GM18951 (cell line): ENCODE measurements around the gene CRTAP.

Source experiments
- POLR2A ChIP-seq: IDR thresholded peaks from 4 replicates; pipeline ENCODE4 v1.6.1; 2011; ENCODE audit warnings: mild to moderate bottlenecking; ENCODE audit not compliant: insufficient read length, insufficient read depth; ENCODE audit errors: extremely low read depth
- in situ Hi-C: fragments of 300-500 bp; cut with MboI; formaldehyde crosslinking; loops from one replicate; pipeline ENCODE4 v1.12.0; 2022; ENCODE audit warnings: low sequenced_read_pairs, mixed read lengths, inconsistent platforms; ENCODE audit not compliant: unreplicated experiment

The CRTAP gene

GRCh38 chr3:33113772-33114621 is at the start of gene CRTAP:
CRTAP (plus strand) TSS chr3:33114014; CDS start chr3:33114078, 64 bp downstream.
- TF ChIP-seq POLR2A, result peak; percentile 71
- in situ Hi-C loops, result no loop called here

GRCh38 chr3:33064929-33065328 is 48.9 kb upstream of the CRTAP start:
- in situ Hi-C loops, result no loop called here
- TF ChIP-seq POLR2A, result no peak

GRCh38 chr3:33067484-33067883 is 46.3 kb upstream of the CRTAP start:
- in situ Hi-C loops, result no loop called here
- no peak for TF ChIP-seq POLR2A

- in situ Hi-C loops, result loop anchor here (10.0 kb wide), 1 partner anchor 105 kb away; no protein-coding TSS in a partner anchor
These were observed 44.0 kb upstream of the CRTAP start for GRCh38 chr3:33069862-33070261.

- in situ Hi-C loops, result loop anchor here (10.0 kb wide), 1 partner anchor 106 kb away; no protein-coding TSS in a partner anchor
- TF ChIP-seq POLR2A, result no peak
These were observed 42.6 kb upstream of the CRTAP start for GRCh38 chr3:33071181-33071580.

- in situ Hi-C loops, result loop anchor here (10.0 kb wide), 1 partner anchor 107 kb away; no protein-coding TSS in a partner anchor
- no peak for TF ChIP-seq POLR2A
These were observed 41.9 kb upstream of the CRTAP start for GRCh38 chr3:33071946-33072345.

GRCh38 chr3:33074217-33075067 is 39.4 kb upstream of the CRTAP start:
- no peak for TF ChIP-seq POLR2A
- in situ Hi-C loops, result loop anchor here (10.0 to 25.0 kb wide), 2 partner anchors 110 to 337 kb away; no protein-coding TSS in a partner anchor

- in situ Hi-C loops, result loop anchor here (10.0 to 25.0 kb wide), 2 partner anchors 111 to 339 kb away; no protein-coding TSS in a partner anchor
- no peak for TF ChIP-seq POLR2A
These were observed 37.8 kb upstream of the CRTAP start for GRCh38 chr3:33075995-33076394.

GRCh38 chr3:33076952-33077351 is 36.9 kb upstream of the CRTAP start:
- in situ Hi-C loops, result loop anchor here (10.0 to 25.0 kb wide), 2 partner anchors 112 to 340 kb away; no protein-coding TSS in a partner anchor

GRCh38 chr3:33077976-33078375 is 35.8 kb upstream of the CRTAP start:
- in situ Hi-C loops, result loop anchor here (10.0 to 25.0 kb wide), 2 partner anchors 113 to 341 kb away; no protein-coding TSS in a partner anchor
- TF ChIP-seq POLR2A, result no peak

More at GRCh38 chr3:33076952-33077351, 36.9 kb upstream of the CRTAP start:
- no peak for TF ChIP-seq POLR2A

- in situ Hi-C loops, result loop anchor here (10.0 to 25.0 kb wide), 2 partner anchors 115 to 343 kb away; no protein-coding TSS in a partner anchor
These were observed 34.0 kb upstream of the CRTAP start for GRCh38 chr3:33079813-33080212.

- in situ Hi-C loops, result loop anchor here (25.0 kb wide), 1 partner anchor 345 kb away; no protein-coding TSS in a partner anchor
These were observed 32.0 kb upstream of the CRTAP start for GRCh38 chr3:33081812-33082211.

GRCh38 chr3:33083958-33084357 is 29.9 kb upstream of the CRTAP start:
- in situ Hi-C loops, result loop anchor here (25.0 kb wide), 1 partner anchor 347 kb away; no protein-coding TSS in a partner anchor
- TF ChIP-seq POLR2A, result no peak

More at GRCh38 chr3:33081812-33082211, 32.0 kb upstream of the CRTAP start:
- no peak for TF ChIP-seq POLR2A
